Keratinocyte (primary cell): ENCODE results near the gene ZNF780B.

Experiments used
- EZH2 ChIP-seq: IDR thresholded peaks from one replicate; pipeline ENCODE4 v1.6.1; 2012; ENCODE audit warnings: inconsistent platforms, mild to moderate bottlenecking, low read length, moderate library complexity
- TF ChIP-seq, protein P1 (sequence below), 3 experiments: IDR thresholded peaks in 1 of 3; conservative IDR thresholded peaks in 1 of 3; optimal IDR thresholded peaks in 1 of 3; 2 replicates in 2 of 3; 3 replicates in 1 of 3; pipeline versions ENCODE3 to v1.5.1; 2011; ENCODE audit warnings: low read length in 3 of 3, mild to moderate bottlenecking in 3 of 3, moderate library complexity in 2 of 3, control low read depth in 1 of 3, inconsistent platforms in 1 of 3; ENCODE audit not compliant: insufficient read depth in 2 of 3; ENCODE audit errors: extremely low read depth in 1 of 3

DNA sequence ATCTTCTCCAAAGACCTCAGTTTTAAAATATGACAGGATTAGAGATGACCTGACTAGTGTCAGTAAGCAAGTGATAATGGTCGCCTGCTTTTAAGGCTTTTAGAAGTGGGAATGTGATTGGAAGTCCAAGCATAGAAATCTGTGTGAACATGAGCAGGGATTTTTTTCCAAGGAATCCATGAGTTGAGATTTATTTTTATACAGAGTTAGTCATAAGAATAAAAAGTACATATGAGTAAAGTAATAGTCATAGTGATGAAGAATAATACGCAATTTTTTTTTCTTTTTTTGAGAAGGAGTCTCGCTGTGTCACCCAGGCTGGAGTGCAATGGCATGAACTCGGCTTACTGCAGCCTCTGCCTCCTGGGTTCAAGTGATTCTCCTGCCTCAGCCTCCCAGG lies 57.5 kb downstream of the ZNF780B start:
- TF ChIP-seq, protein P1, sequence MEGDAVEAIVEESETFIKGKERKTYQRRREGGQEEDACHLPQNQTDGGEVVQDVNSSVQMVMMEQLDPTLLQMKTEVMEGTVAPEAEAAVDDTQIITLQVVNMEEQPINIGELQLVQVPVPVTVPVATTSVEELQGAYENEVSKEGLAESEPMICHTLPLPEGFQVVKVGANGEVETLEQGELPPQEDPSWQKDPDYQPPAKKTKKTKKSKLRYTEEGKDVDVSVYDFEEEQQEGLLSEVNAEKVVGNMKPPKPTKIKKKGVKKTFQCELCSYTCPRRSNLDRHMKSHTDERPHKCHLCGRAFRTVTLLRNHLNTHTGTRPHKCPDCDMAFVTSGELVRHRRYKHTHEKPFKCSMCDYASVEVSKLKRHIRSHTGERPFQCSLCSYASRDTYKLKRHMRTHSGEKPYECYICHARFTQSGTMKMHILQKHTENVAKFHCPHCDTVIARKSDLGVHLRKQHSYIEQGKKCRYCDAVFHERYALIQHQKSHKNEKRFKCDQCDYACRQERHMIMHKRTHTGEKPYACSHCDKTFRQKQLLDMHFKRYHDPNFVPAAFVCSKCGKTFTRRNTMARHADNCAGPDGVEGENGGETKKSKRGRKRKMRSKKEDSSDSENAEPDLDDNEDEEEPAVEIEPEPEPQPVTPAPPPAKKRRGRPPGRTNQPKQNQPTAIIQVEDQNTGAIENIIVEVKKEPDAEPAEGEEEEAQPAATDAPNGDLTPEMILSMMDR (optimal IDR thresholded peaks at IDR 0.05 in 1 of 3, IDR thresholded peaks at IDR 0.05 in 1 of 3, conservative IDR thresholded peaks at IDR 0.05 in 1 of 3; ENCODE audit: extremely low read depth in 1 of 3, insufficient read depth in 2 of 3, low read length in 3 of 3): no peak
- TF ChIP-seq EZH2: no peak
